ENCODE results near the gene ADPRM. TPM values are rescaled to one million over a fixed set of nuclear protein-coding genes. Genes with fewer than 3 reads are reported as not detected.

Gene ADPRM
- polyA plus RNA-seq, 1 experiment, result 10.8 TPM

GRCh38 chr17:10733666-10734065 lies 36.3 kb downstream of the ADPRM start:
- ChIA-PET CTCF (interaction anchor here (1.8 to 1.9 kb wide), 2 partner anchors 87 to 111 kb away, joined by 6 read pairs; no protein-coding TSS in a partner anchor), POLR2A (no interaction called here)
- no peak for DNase-seq (ENCODE audit: low read depth)
- Histone ChIP-seq H3K27me3 (ENCODE audit: control insufficient read depth, insufficient read depth, low read length) (no peaks in the 10 kb centered on the region), H3K36me3 (ENCODE audit: control insufficient read depth, insufficient read depth, low read length) (no peaks in the 10 kb centered on the region), H3K4me3 (ENCODE audit: low read depth, low read length) (no peak overlapping the region)
- TF ChIP-seq CTCF (IDR thresholded peaks at IDR 0.05; ENCODE audit: insufficient read depth, low read depth, low read length), result no peak

- no peaks in the 10 kb centered on the region for H3K36me3 ChIP-seq (ENCODE audit: control insufficient read depth, insufficient read depth, low read length)
- no peaks in the 10 kb centered on the region for H3K27me3 ChIP-seq (ENCODE audit: control insufficient read depth, insufficient read depth, low read length)
- H3K4me3 ChIP-seq (ENCODE audit: low read depth, low read length), result no peak overlapping the region
- ChIA-PET CTCF (interaction anchor here (0.6 to 3.1 kb wide), 4 partner anchors 12 to 250 kb away, joined by 3 to 44 read pairs (median 15); no protein-coding TSS in a partner anchor), POLR2A (no interaction called here)
- no peak for TF ChIP-seq CTCF (IDR thresholded peaks at IDR 0.05; ENCODE audit: insufficient read depth, low read depth, low read length)
- no peak for DNase-seq (ENCODE audit: low read depth)
Observed at GRCh38 chr17:10735251-10735650, 37.9 kb downstream of the ADPRM start.

- CTCF ChIA-PET, result interaction anchor here (0.6 to 4.6 kb wide), 5 partner anchors 12 to 251 kb away, joined by 3 to 71 read pairs (median 20); no protein-coding TSS in a partner anchor
- POLR2A ChIA-PET, result no interaction called here
Observed at GRCh38 chr17:10735821-10736220, 38.4 kb downstream of the ADPRM start.

DNA sequence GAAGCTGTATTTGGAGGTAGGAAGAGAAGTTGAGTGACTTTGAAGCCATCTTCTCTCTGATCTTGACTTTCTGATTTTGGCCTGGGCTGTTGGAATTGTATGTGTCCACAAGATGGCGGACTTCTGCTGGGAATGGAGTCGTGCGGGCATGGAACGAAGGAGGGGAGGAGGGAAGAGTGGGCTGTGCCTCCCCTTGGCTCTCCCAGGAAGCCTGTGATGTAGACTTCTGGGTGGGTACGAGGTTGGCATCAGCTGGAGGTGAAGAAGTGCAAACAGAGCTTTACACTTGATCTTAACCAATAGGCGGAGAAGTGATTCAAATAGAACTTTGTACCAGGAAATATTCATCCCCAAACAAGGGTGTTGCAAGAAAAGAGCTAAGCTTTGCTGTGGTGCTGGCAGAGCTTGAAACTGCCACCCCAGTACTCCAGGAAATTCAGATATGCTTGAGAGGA lies 39.8 kb downstream of the ADPRM start:
- Histone ChIP-seq H3K27me3 (ENCODE audit: control insufficient read depth, insufficient read depth, low read length) (no peaks in the 10 kb centered on the region), H3K36me3 (ENCODE audit: control insufficient read depth, insufficient read depth, low read length) (no peaks in the 10 kb centered on the region), H3K4me3 (ENCODE audit: low read depth, low read length) (no peak overlapping the region)
- DNase-seq (ENCODE audit: low read depth), result no peak
- ChIA-PET CTCF (interaction anchor here (0.6 to 4.6 kb wide), 35 partner anchors 8 to 1249 kb away, joined by 3 to 71 read pairs (median 5); partner anchors contain the start of gene PIRT), POLR2A (no interaction called here)
- peak; percentile 86 for TF ChIP-seq CTCF (IDR thresholded peaks at IDR 0.05; ENCODE audit: insufficient read depth, low read depth, low read length)

More at GRCh38 chr17:10735821-10736220, 38.4 kb downstream of the ADPRM start:
- no peak for TF ChIP-seq CTCF (IDR thresholded peaks at IDR 0.05; ENCODE audit: insufficient read depth, low read depth, low read length)
- no peaks in the 10 kb centered on the region for H3K27me3 ChIP-seq (ENCODE audit: control insufficient read depth, insufficient read depth, low read length)
- H3K36me3 ChIP-seq (ENCODE audit: control insufficient read depth, insufficient read depth, low read length), result no peaks in the 10 kb centered on the region
- H3K4me3 ChIP-seq (ENCODE audit: low read depth, low read length), result no peak overlapping the region
- DNase-seq (ENCODE audit: low read depth), result no peak

GRCh38 chr17:10737736-10738135 lies 40.3 kb downstream of the ADPRM start:
- H3K27me3 ChIP-seq (ENCODE audit: control insufficient read depth, insufficient read depth, low read length), result no peaks in the 10 kb centered on the region
- ChIA-PET POLR2A (no interaction called here), CTCF (interaction anchor here (0.7 to 4.6 kb wide), 28 partner anchors 7 to 1249 kb away, joined by 3 to 71 read pairs (median 5); partner anchors contain the start of gene PIRT)
- no peak for DNase-seq (ENCODE audit: low read depth)
- TF ChIP-seq CTCF (IDR thresholded peaks at IDR 0.05; ENCODE audit: insufficient read depth, low read depth, low read length), result no peak
- no peaks in the 10 kb centered on the region for H3K36me3 ChIP-seq (ENCODE audit: control insufficient read depth, insufficient read depth, low read length)
- H3K4me3 ChIP-seq (ENCODE audit: low read depth, low read length), result no peak overlapping the region
